NOMO-1 treated with DMSO at 0.1 percent for 48 hours (cell line): Measurements from ENCODE around the gene TMPRSS3.

ENCODE experiments used
- DNase-seq: peaks from one replicate; lab custom pipeline; 2025; ENCODE audit not compliant: unreplicated experiment; lab: John Stamatoyannopoulos, UW

The TMPRSS3 gene

DNA sequence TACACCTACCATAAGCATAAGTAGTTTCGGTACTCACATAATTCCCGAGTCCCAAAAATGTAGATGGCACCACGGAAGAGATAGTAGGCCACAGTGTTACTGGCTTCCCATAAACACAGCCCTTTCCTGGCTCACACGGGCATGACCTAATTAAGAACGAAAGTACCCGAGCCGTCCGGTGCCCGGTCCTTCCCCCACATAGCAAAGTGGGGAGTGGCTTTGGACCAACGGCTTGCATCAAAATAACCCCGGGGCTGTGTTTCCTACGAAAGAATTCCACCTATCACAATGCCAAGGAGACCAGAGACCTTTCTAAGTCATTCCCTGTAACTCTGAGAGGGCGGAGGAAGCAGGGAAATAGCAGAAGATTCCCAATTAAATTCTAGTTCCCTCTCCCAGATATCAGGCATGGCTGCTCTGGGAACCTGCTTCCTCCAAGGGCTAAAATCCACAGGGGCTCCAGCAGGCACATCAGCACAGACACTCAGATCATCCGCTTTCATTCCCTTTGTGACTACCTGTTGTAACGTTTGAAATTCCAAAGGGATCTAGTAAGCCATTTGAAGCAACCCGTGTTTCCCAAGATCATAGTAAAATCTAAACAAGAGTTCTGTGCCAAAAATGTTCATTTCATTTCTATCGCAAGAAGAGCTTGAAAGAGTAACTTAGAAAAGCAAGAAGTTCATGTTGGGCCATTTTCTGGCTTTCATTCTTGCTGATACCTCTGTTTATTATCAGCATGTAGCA lies at the start of gene TMPRSS3:
TMPRSS3 (minus strand) TSS at position 148 of the 747 bp plus-strand sequence. CDS start 635 bp downstream, outside the sequence.
- no peak for DNase-seq

DNA sequence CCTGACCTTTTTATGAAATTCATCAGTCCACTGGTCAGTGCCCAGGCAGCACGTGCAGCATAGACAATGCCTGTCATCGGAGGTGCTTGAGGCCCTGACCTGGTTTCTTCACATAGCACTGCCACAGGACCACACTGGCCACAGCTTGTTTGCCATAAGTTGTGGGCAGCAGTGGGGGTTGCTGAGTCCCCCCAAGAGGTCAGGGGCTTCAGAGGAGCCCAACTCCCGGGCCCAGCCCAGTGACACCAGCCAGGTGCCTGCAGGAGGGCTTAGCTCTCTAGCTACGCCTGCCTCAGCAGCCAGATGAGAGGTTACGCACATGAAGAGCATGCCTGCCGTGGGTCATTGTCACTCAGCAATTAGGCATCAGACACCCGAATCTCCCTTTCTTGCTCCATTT lies 49.5 kb upstream of the TMPRSS3 start:
- no peak for DNase-seq

DNA sequence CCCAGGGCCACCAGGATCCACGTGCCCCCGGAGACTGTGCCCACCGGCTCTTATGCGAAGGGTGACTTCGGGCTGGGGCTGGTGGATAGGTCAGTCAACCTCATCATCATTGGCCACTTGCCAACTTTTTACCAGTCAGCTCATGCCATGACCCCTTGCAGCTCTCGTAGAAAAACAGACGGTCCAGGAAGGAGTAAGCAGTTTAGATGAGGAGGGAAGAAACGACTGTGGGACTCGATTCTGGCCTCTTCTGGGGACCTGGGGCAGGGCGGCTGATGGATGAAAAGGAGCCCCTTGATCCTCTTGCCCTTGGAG lies 48.9 kb upstream of the TMPRSS3 start:
- DNase-seq = no peak

DNA sequence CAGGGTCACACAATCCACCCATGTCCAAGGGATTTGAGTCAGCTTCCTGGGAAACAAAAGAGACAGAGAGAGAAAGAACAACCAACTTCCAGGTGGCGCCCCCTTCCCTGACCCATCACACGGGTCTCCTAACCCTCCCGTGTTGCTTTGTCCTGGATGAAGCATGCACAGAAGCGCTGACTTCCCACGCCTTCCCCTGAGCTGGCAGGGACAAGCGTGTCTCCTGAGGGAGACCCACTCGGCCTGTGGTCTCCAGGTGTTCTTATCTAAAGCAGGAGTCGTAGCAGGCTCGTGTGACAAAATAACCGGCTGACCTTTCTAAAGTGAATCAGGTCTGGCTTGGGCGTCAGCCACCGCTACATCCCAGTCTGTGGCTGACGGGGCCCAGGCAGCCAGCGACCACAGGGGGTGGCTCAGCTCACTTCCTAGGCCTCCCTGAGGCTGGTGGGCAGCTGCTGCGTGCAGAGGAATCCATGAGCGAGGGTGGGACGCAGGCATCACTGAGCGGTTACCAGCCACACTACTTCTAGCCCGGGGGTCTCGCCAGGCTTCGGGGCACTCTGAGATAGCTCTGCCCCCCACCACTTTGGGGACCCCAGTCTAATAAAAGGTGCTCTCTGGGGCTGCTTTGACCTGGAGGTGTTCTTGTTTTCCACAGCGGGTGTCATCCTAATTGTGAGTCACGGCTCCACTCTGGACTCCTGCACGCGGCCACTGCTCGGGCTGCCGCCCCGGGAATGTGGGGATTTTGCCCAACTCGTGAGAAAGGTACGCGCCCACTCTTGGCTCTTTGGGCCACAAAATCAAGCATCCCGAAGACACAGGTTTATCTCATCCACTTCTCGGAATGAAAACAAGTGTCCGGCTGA lies 48.3 kb upstream of the TMPRSS3 start:
- no peak for DNase-seq

DNA sequence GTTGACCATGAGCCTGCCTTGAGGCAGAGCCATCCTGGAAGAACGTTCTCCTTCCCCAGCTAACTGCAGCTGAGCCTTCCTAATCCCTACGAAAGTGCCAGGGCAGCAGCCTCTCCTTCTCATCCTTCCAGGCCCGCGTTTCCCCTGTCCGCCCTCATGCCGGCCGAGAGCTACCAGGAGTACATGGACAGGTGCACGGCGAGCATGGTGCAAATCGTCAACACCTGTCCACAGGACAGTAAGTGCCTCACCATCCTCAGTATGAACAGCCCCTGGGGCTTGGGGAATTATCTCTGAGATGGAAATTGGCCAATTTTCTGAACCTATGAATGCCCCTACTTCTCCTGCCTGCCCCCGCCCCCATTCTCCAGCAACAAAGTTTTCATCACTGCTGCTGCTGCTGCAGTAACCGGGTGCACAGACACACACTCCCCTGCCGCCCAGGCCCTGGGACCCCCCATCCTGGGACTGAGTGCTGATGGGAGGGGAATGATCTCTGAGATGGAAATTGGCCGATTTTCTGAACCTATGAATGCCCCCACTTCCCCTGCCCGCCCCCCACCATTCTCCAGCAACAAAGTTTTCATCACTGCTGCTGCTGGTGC lies 47.4 kb upstream of the TMPRSS3 start:
- no peak for DNase-seq

DNA sequence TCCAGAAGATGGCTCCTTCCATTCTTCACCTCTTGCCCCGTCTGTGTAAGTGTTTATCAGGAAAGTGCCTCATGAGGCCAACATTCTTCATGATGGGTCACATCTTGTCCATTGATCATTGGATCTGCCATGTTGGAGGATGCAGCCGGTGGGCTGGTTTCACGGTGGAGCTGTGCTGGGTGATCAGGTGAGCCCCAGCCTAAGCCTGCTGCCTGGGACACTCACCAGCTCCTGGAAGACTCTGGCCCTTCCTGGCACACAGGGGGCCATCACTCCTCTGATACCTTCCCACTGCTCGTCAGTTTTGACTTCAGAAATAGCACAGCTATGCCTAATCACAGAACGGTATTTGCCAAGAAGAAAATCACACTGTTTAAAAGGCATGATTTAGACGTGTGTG lies 46.1 kb upstream of the TMPRSS3 start:
- DNase-seq = no peak

DNA sequence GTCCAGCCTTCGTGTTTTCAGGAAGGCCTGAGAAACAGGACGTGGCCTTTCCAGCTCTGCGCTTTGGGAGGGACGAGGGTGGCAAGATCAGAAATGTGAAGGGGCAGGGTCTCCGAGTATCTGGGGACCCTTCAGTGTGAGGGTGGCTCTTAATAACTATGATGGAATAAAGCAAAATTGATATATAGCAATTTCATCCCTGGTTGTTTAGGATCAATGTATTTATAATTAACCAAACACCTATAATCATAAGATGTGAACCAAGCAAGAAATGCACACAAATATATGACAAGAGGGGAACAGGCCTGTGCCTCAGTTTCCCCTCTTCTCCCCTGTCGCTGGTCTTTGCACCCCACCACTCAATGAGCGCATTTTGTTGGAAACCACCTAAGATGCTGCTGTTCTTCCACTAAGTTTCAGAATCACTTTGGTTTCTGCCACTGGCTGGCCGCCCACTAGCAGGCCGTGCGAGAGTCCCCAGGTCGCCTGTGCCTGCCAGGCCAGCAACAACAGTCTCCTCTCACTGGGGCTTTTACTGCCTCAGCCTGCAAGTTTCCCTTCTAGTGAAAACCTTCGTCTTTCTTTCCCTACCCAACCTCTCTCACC lies 44.4 kb upstream of the TMPRSS3 start:
- no peak for DNase-seq

DNA sequence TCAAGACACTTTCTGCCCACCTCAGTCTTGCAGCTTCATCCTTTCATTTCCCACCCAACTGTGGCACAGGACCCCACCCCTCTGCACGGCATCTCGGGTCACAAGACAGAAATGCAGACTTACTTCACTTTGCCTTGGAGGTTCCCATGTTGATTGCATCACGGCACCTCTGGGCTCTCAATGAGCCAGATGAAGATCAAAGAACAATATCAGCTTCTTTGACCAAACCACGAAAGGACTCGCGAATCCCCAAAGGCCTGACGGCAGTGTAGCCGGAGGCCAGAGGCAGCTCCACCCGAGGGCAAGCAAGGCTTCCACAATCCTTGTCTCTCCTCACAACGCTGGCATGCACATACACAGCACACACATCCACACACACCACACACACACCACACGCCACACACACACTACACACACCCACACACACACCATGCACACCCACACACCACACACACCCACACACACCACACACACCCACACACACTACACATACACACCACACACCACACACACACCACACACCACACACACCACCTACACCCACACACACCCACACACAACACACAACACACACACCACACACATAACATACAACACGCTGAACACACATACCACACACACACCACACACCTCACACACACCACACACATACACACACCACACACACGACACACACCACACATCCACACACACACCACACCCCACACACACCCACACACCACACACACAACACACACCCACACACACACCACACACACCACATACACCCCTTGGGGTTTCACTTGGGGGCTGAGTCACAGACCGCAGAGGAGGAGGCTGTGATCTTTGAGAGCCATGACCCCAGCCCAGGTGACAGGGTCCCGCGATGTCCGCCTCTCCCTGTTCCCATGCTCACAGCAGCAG lies 43.7 kb upstream of the TMPRSS3 start:
- no peak for DNase-seq

DNA sequence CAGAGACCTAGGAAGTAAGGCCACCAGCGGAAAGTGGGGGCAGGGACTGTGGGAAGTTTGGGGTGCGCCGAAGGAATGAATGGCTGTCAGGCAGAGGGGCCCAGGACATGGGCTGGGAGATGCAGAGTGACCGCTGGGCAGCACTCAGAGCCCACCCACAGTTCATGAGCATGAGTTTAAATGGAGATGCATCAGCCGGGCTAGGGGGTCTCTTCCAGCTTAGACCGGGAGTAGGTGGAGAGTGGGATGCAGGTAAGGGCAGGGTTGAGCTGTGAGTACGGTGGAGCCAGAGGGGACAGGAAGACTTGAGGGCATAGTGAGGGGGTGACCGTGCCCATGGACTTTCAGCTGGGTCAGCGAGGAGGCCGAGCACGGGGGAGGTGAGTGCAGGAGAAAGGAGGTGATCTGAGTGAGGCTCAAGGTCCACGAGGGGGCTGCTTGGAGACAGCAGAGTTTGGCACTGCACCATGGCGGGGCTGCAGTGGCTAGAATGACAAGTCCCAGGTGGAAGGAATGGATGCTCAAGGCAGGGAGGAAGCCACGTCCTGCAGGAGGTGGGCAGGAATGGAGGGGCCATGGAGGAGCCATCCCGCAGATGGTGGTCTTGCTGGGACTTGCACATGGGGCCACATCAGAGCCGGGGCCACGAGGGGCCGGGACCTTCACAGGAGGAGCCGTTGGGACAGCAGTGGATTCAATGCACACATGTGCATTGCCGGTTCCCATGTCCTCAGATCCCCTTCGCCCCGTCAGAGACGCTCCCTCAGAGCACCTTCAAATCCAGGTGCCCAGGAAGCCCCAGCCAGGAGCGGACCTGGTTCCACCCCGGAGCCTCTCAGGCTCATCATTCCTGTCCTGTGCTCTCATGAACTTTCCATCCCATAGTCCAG lies 42.7 kb upstream of the TMPRSS3 start:
- no peak for DNase-seq

DNA sequence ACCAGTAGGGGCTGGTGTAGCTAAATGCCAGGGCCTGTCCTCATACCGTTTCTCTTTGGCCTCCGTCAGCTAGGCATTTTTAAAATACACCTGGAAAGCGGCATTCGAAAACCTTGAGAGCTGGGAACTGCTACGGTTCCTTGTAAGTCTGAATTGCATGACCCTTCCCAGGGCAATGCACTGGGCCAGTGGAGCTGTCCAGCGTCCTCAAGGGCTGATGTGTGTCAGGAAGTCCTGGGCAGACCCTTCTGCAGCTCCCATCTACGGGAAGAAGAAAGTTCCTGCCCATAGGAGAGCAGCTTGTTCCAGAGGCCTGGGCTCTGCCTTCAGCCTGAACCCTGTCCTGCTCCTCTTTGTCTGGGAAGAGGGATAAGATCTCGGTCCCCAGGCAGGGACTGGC lies 41.9 kb upstream of the TMPRSS3 start:
- DNase-seq = no peak

DNA sequence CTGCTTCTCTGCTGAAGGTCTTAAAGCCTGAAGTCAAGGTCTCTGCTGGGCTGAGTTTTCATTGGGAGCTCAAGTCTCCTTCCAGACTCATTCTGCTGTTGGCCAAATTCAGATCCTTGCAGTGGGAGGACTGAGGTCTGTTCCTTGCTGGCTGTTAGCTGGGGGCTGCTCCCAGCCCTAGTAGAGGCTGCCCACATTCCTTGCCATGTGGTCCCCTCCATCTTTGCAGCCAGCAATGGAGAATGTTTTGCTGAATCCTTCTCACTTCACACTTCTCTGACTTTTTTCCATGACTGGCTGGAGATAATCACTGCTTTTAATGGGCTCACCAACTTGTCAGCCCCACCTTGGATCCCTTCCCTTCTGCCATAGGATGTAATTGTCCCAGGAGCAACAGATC lies 41.1 kb upstream of the TMPRSS3 start:
- no peak for DNase-seq

DNA sequence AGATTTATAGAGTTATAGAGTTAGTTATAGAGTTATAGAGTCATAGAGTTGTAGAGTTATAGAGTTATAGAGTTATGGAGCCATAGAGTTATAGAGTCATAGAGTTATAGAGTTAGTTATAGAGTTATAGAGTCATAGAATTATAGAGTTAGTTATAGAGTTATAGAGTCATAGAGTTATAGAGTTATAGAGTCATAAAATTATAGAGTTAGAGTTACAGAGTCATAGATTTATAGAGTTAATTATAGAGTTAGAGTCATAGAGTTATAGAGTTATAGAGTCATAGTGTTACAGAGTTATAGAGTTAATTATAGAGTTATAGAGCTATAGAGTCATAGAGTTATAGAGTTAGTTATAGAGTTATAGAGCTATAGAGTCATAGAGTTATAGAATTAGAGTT lies 40.0 kb upstream of the TMPRSS3 start:
- DNase-seq = no peak

DNA sequence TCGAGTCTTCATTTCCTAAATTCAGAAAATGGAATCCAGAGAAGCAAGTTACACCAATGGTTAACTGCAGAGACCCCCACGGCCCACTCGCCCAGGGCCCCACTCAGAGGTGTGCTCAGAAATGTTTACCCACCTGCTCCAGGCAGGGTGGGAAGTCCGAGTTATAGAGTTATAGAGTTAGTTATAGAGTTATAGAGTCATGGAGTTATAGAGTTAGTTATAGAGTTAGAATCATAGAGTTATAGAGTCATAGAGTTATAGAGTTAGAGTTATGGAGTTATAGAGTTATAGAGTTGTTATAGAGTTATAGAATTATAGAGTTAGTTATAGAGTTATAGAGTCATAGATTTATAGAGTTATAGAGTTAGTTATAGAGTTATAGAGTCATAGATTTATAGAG lies 39.5 kb upstream of the TMPRSS3 start:
- no peak for DNase-seq

DNA sequence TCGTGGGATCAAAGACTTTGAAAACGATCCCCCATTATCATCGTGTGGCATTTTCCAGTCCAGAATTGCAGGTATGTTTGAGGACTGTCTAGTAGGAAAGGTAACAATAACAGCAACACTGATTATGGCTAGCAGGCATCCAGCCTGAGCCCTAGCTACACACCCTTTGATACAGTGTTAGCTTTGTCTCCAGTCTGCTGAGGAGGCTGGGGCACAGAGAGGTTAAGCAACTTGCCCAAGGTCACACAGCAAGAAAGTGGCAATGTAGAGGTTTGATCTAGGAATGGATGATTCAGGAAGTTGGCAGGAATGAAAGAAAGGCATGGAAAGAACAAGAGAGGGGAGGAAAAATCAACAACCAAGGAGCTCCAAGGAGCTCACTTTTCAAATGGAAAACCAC lies 39.0 kb upstream of the TMPRSS3 start:
- DNase-seq = no peak

DNA sequence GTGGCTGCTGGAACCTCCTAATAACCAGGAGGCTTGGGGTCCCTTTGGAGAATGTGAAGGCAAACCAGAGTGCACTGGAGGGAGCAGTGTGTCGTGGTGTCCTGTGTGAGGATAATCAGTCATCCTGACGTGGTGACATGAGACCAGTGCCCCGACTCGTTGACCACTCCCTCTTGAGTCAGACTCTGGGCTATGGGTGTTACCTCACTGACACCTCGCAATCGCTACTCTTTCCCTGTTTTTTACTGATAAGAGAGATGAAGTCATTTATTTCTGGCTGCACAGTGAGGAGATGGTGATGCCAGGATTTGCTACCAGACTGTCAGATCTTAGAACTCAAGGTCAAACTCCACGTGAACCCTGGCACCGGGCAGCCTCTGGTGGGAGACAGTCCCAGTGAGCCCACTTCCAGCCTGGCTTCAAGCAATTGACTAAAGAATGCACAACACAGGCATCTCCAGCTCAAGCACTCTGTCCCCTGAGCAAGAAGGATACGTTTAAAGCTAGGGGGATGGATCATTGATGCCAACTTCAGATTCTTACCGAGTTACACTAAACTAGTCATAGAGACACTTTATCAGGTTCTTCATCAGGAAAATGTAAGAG lies 38.2 kb upstream of the TMPRSS3 start:
- no peak for DNase-seq

DNA sequence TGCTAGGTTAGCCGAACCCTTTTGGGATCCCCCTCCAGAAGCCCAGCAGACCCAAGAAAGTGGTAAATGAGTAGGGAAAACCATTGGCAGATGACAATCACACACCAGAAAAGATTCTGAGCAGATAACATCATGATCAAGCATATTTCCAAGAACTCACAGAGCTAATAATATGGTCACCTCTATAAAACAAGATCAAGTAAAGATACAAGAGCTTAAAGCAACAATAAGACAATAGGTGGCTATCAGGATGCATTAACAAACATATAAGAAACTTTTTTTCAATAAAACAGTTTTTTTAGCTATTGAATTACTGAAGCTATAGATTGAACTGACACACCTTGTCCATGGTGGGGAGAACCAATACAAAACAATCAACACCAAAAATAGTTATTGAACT lies 36.8 kb upstream of the TMPRSS3 start:
- DNase-seq = no peak

DNA sequence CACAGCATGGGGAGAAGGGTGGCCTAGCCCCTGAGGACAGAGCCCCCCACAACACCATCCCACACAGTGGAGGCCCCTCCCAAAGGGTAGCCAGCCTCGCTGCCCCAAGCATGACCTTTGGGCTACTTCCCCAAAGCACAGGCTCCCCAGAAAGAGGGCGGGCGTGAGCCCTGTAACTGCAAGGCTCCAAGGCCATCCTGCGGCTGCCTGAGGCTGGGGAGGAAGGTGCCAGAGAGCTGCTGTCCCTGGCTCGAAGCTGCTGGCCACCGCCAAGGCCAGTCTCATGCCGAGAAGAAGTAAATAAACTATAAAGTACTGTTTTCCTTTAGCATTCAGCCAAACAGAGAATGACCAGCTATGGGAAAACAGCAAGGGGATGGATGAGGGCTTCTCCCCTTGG lies 35.3 kb upstream of the TMPRSS3 start:
- no peak for DNase-seq

DNA sequence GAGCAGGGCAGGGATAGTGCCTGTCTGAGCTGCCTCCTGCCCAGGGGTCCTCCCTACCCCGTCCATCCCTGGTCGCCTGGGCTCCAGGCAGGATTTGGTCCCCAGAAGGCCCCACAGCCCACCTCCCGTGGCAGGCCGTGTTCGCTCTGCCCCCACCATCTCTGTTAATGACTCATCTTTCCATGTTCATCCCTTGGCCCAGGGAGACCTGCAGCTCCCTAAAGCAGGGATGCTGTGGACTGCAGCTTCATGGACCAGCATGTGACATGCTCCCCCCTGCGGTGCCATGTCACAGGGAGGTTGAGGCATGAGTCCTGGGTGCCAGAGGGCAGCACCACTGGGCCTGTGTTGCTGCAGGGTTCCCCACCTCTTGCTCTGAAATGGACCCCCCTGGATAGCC lies 34.7 kb upstream of the TMPRSS3 start:
- no peak for DNase-seq

DNA sequence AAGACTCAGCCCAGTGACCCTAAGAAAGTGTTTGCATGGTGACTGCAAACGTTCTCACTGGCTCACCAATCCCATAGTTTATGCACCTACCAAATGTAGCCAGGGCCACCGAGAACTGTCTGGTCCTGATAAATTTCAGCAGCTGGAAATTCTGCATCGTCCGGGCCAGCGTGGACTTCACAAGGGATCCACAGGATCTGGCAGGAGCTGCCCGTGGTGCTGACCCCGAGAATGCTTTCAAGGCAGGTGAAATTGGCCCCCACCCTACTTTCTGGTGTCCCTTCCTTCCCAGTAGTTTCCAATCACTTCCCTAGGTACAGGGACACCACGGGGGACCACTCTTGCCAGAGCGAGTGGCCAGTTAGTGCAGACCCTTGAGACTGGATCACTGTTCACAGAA lies 34.0 kb upstream of the TMPRSS3 start:
- DNase-seq = no peak
